CD14-positive monocyte (primary cell): ENCODE data around the gene IGF2BP2. TPM values are rescaled to one million over a fixed set of nuclear protein-coding genes. Genes with fewer than 3 reads are reported as not detected.

Experiments
- DNase-seq, 3 donors: peaks; one replicate each; pipeline ENCODE4 v3.0.0-alpha.2; 2011 to 2022
- H2AFZ ChIP-seq: 2 replicates; pipeline ENCODE4 v1.6.0; 2012; ENCODE audit warnings: mild to moderate bottlenecking, low read depth, low read length, inconsistent platforms; ENCODE audit not compliant: insufficient read depth, poor library complexity, severe bottlenecking
- H3K27ac ChIP-seq, 2 donors: 1 replicate in 1 of 2; 2 replicates in 1 of 2; pipeline ENCODE4 v1.5.1; 2012 to 2013; ENCODE audit warnings: low read length in 2 of 2, control low read depth in 1 of 2, inconsistent platforms in 1 of 2, low read depth in 1 of 2, mild to moderate bottlenecking in 1 of 2
- H3K27me3 ChIP-seq, 2 donors: one replicate each; pipeline versions ENCODE4 v1.6.0 to v1.6.1; 2011 to 2013; ENCODE audit warnings: low read length in 2 of 2; ENCODE audit not compliant: control insufficient read depth in 2 of 2, insufficient read depth in 2 of 2
- H3K36me3 ChIP-seq, 2 donors: replicated peaks in 1 of 2; 1 replicate in 1 of 2; 2 replicates in 1 of 2; pipeline versions ENCODE4 v1.5.1 to v1.6.1; 2012 to 2013; ENCODE audit warnings: low read length in 2 of 2, control low read depth in 1 of 2, inconsistent platforms in 1 of 2, mild to moderate bottlenecking in 1 of 2; ENCODE audit not compliant: insufficient read depth in 2 of 2, control insufficient read depth in 1 of 2
- H3K4me1 ChIP-seq, 2 donors: 1 replicate in 1 of 2; 2 replicates in 1 of 2; pipeline versions ENCODE4 v1.5.1 to v1.6.1; 2012 to 2013; ENCODE audit warnings: low read length in 2 of 2, control low read depth in 1 of 2, inconsistent platforms in 1 of 2, mild to moderate bottlenecking in 1 of 2, moderate library complexity in 1 of 2; ENCODE audit not compliant: insufficient read depth in 2 of 2, control insufficient read depth in 1 of 2
- H3K4me2 ChIP-seq: replicated peaks from 2 replicates; pipeline ENCODE3; 2012; ENCODE audit warnings: low read length, moderate library complexity, mild to moderate bottlenecking; ENCODE audit not compliant: poor library complexity, severe bottlenecking; ENCODE audit errors: extremely low read depth
- H3K4me3 ChIP-seq, 3 experiments: fragments of 200-600 bp in 1 of 3; sonication (generic) in 1 of 3; replicated peaks in 1 of 3; 1 replicate in 2 of 3; 2 replicates in 1 of 3; pipeline ENCODE4 v1.5.1; 2011 to 2013; ENCODE audit warnings: low read length in 3 of 3, mild to moderate bottlenecking in 3 of 3, control low read depth in 2 of 3, low read depth in 2 of 3, inconsistent platforms in 1 of 3, moderate library complexity in 1 of 3
- H3K79me2 ChIP-seq: 2 replicates; pipeline ENCODE4 v1.6.0; 2012; ENCODE audit warnings: mild to moderate bottlenecking, control low read depth, inconsistent platforms, low read length, moderate library complexity; ENCODE audit not compliant: insufficient read depth
- H3K9ac ChIP-seq: 2 replicates; pipeline ENCODE4 v1.6.0; 2017; ENCODE audit warnings: low read length, mild to moderate bottlenecking; ENCODE audit not compliant: insufficient read depth, poor library complexity, severe bottlenecking
- H3K9me3 ChIP-seq, 2 donors: replicated peaks in 1 of 2; 1 replicate in 1 of 2; 2 replicates in 1 of 2; pipeline versions ENCODE4 v1.5.1 to v1.6.1; 2012 to 2013; ENCODE audit warnings: low read length in 2 of 2, control low read depth in 1 of 2; ENCODE audit not compliant: control insufficient read depth in 1 of 2, insufficient read depth in 1 of 2
- H4K20me1 ChIP-seq: 2 replicates; pipeline ENCODE4 v1.6.0; 2012; ENCODE audit warnings: mild to moderate bottlenecking, low read length, control low read depth, moderate library complexity; ENCODE audit not compliant: insufficient read depth
- H3K27ac Mint-ChIP-seq, 7 donors: one replicate each; pipeline ENCODE4 v1.8.0; 2020; ENCODE audit warnings: mild to moderate bottlenecking in 7 of 7, mixed read lengths in 7 of 7, moderate library complexity in 6 of 7, inconsistent platforms in 2 of 7
- H3K27me3 Mint-ChIP-seq, 3 donors: one replicate each; pipeline ENCODE4 v1.8.0; 2021 to 2022; ENCODE audit warnings: low read depth in 3 of 3, mild to moderate bottlenecking in 3 of 3, mixed read lengths in 3 of 3, moderate library complexity in 3 of 3, inconsistent platforms in 1 of 3
- H3K36me3 Mint-ChIP-seq, 2 donors: one replicate each; pipeline ENCODE4 v1.8.0; 2020; ENCODE audit warnings: mixed read lengths in 2 of 2, inconsistent platforms in 1 of 2, mild to moderate bottlenecking in 1 of 2
- H3K4me1 Mint-ChIP-seq: one replicate; pipeline ENCODE4 v1.8.0; 2020; ENCODE audit warnings: mild to moderate bottlenecking, mixed read lengths
- H3K4me3 Mint-ChIP-seq, 2 donors: one replicate each; pipeline ENCODE4 v1.8.0; 2020; ENCODE audit warnings: mild to moderate bottlenecking in 2 of 2, mixed read lengths in 2 of 2, moderate library complexity in 1 of 2
- H3K9me3 Mint-ChIP-seq, 7 donors: one replicate each; pipeline ENCODE4 v1.8.0; 2020 to 2022; ENCODE audit warnings: mixed read lengths in 7 of 7, mild to moderate bottlenecking in 6 of 7, moderate library complexity in 6 of 7, inconsistent platforms in 2 of 7
- CTCF ChIP-seq: fragments of 200-600 bp; IDR thresholded peaks from one replicate; pipeline ENCODE4 v1.8.0; 2022; ENCODE audit warnings: antibody characterized with exemption, mild to moderate bottlenecking
- WGBS: methylation state at CpG from one replicate; pipeline ENCODE4 v1.1.5; 2013; ENCODE audit warnings: missing lambda C conversion rate; ENCODE audit not compliant: insufficient coverage; 5-methylcytosine and 5-hydroxymethylcytosine counted together
- intact Hi-C, 2 donors: fragments of 100-400 bp; cut with micrococcal nuclease; formaldehyde crosslinking; loops; one replicate each; pipeline versions ENCODE4 v1.15.0 to v1.15.1; 2023
- polyA plus RNA-seq, 3 donors: library from polyadenylated mRNA; depleted of rRNA in 1 of 3; unstranded in 2 of 3; stranded (reverse) in 1 of 3; fragments of 300-500 nt in 2 of 3; fragments of >200 nt in 1 of 3; fragmentation: Illumina TruSeq in 2 of 3; gene quantifications; 1 replicate in 2 of 3; 2 replicates in 1 of 3; pipeline ENCODE4 v1.2.3, GENCODE V29; 2012 to 2021

Gene IGF2BP2
- polyA plus RNA-seq, 3 donors = 0.78 to 2.8 (median 1.00) TPM

- H3K9ac ChIP-seq = no peak overlapping the region
- no peak for DNase-seq
- Mint-ChIP-seq H3K9me3 (peaks cover 0 to 4% (median 0%) of the 10 kb centered on the region in 7 donors), H3K27ac (no peak overlapping the region), H3K36me3 (no peaks in the 10 kb centered on the region), H3K27me3 (peaks cover 3 to 7% (median 3%) of the 10 kb centered on the region in 3 donors), H3K4me1 (no peaks in the 10 kb centered on the region), H3K4me3 (no peak overlapping the region)
- 73% methylated on average over 3 of the region's 6 CpGs for WGBS
- no peak overlapping the region for H3K27ac ChIP-seq
- no peaks in the 10 kb centered on the region for H3K79me2 ChIP-seq
- no peaks in the 10 kb centered on the region for H4K20me1 ChIP-seq
- intact Hi-C loops = no loop called here
- H3K4me1 ChIP-seq = no peaks in the 10 kb centered on the region
- no peaks in the 10 kb centered on the region for H3K36me3 ChIP-seq
- H3K27me3 ChIP-seq = no peaks in the 10 kb centered on the region
- no peak overlapping the region for H3K4me2 ChIP-seq
- H2AFZ ChIP-seq = no peak overlapping the region
- H3K9me3 ChIP-seq = no peaks in the 10 kb centered on the region
- no peak overlapping the region for H3K4me3 ChIP-seq
- no peak for TF ChIP-seq CTCF
These were observed 21.2 kb upstream of the IGF2BP2 start for GRCh38 chr3:185846037-185846436.

GRCh38 chr3:185844051-185844450, 19.2 kb upstream of the IGF2BP2 start:
- Histone ChIP-seq H3K4me1 (no peaks in the 10 kb centered on the region), H3K79me2 (no peaks in the 10 kb centered on the region), H3K36me3 (no peaks in the 10 kb centered on the region), H3K4me3 (no peak overlapping the region), H3K27ac (no peak overlapping the region), H2AFZ (no peak overlapping the region), H3K9ac (no peak overlapping the region), H4K20me1 (no peaks in the 10 kb centered on the region), H3K9me3 (no peaks in the 10 kb centered on the region), H3K27me3 (no peaks in the 10 kb centered on the region), H3K4me2 (no peak overlapping the region)
- Mint-ChIP-seq H3K4me3 (no peak overlapping the region), H3K9me3 (no peaks in the 10 kb centered on the region), H3K27me3 (peaks cover 3 to 7% (median 5%) of the 10 kb centered on the region in 3 donors), H3K36me3 (no peaks in the 10 kb centered on the region), H3K4me1 (no peaks in the 10 kb centered on the region), H3K27ac (no peak overlapping the region)
- no peak for DNase-seq
- 100% methylated on average over 1 of the region's 3 CpGs for WGBS
- intact Hi-C loops = no loop called here
- TF ChIP-seq CTCF = no peak
